ENCODE measurements around the gene PRLR. TPM values are rescaled to one million over a fixed set of nuclear protein-coding genes. Genes with fewer than 3 reads are reported as not detected.

Gene PRLR
- total RNA-seq, 2 donors from 2014 or later = 6.2 to 7.9 TPM

DNA sequence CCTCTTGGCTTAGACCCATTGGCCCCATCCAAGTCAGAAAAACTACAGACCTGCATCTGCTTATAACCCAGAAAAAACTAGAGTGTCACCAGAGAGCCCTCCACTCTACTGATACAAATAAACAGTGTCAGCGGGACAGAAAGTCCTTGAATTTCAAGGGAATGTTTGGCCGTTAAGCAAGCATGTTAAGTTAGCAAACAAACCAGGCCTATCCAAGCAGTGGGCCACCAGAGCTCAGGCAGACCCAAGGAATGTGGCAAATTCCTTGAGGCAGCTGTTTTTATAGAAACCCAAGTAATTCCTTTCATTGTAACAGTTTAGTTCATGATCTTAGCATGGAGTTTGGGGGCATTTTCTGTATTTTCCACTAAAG, 70.9 kb downstream of the PRLR start:
- no peaks in the 10 kb centered on the region for H3K9me3 ChIP-seq
- intact Hi-C loops (cut with DNase I) = no loop called here
- 14 to 27% methylated on average over 2 of the region's 2 CpGs for WGBS, 2 donors
- TF ChIP-seq POLR2A (IDR thresholded peaks at IDR 0.05) (no peak), CTCF (IDR thresholded peaks at IDR 0.05) (no peak)
- H3K4me3 ChIP-seq = no peak overlapping the region
- no peaks in the 10 kb centered on the region for H3K36me3 ChIP-seq (replicated peaks in 1 of 2; ENCODE audit: insufficient read depth in 1 of 2, low read depth in 2 of 2)
- H3K27me3 ChIP-seq = no peaks in the 10 kb centered on the region
- peak overlapping the region in 3 of 4 donors; percentile 35 to 59 (median 57) for H3K27ac ChIP-seq
- ATAC-seq (peak; percentile 93), DNase-seq (peak; percentile 54 to 73 (median 64))
- H3K4me1 ChIP-seq = peaks cover 35% of the 10 kb centered on the region

- Histone ChIP-seq H3K27me3 (no peaks in the 10 kb centered on the region), H3K4me3 (no peak overlapping the region), H3K27ac (peak overlapping the region in 3 of 4 donors; percentile 35 to 59 (median 57)), H3K36me3 (replicated peaks in 1 of 2; ENCODE audit: insufficient read depth in 1 of 2, low read depth in 2 of 2) (no peaks in the 10 kb centered on the region), H3K4me1 (peaks cover 36% of the 10 kb centered on the region), H3K9me3 (no peaks in the 10 kb centered on the region)
- WGBS, 2 donors = 36 to 41% methylated on average over 7 of the region's 7 CpGs
- DNase-seq = no peak
- ATAC-seq = no peak
- no peak for TF ChIP-seq CTCF (IDR thresholded peaks at IDR 0.05)
- TF ChIP-seq POLR2A (IDR thresholded peaks at IDR 0.05) = no peak
- intact Hi-C loops (cut with DNase I) = no loop called here
These were observed 71.5 kb downstream of the PRLR start for GRCh38 chr5:35158622-35159369.

GRCh38 chr5:35158204-35158603, 72.1 kb downstream of the PRLR start:
- Histone ChIP-seq H3K9me3 (no peaks in the 10 kb centered on the region), H3K27me3 (no peaks in the 10 kb centered on the region), H3K27ac (no peak overlapping the region), H3K4me1 (peaks cover 42% of the 10 kb centered on the region), H3K4me3 (no peak overlapping the region), H3K36me3 (replicated peaks in 1 of 2; ENCODE audit: insufficient read depth in 1 of 2, low read depth in 2 of 2) (no peaks in the 10 kb centered on the region)
- no peak for DNase-seq
- intact Hi-C loops (cut with DNase I) = no loop called here
- TF ChIP-seq POLR2A (IDR thresholded peaks at IDR 0.05) = no peak
- TF ChIP-seq CTCF (IDR thresholded peaks at IDR 0.05) = no peak
- WGBS, 2 donors = 77 to 79% methylated on average over 3 of the region's 3 CpGs
- no peak for ATAC-seq

DNA sequence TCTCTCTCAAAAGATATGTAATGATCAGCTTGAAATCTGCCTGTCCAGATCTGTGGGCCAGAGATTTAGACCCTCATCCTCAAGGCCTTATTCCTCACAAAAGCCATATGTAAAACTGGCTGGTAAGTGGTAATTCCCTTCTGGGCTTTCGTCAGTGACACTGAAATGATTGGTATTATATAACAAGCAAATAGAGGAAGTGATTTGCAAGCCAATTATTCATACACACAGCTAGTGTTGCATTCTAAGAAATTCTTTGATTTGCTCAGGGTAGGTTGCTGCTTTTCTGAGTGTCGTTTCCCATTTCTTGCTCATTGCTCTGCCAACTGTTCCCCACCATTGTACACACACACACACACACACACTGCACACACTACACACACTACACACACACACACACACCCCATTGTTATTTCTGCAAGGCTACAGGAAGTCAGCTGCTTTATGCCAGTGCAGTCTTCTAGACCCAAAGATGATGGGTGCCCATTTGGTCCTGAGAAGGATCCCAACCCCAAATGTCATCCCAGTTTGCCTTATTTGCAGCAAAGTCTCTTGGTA, 76.8 kb downstream of the PRLR start:
- DNase-seq = no peak

More for the DNA sequence above, 76.8 kb downstream of the PRLR start:
- H3K27ac ChIP-seq = peak overlapping the region in 1 of 4 donors; percentile 16
- intact Hi-C loops (cut with DNase I) = no loop called here
- ATAC-seq = peak; percentile 65
- H3K27me3 ChIP-seq = no peaks in the 10 kb centered on the region
- H3K36me3 ChIP-seq (replicated peaks in 1 of 2; ENCODE audit: insufficient read depth in 1 of 2, low read depth in 2 of 2) = no peaks in the 10 kb centered on the region
- TF ChIP-seq POLR2A (IDR thresholded peaks at IDR 0.05) = no peak
- TF ChIP-seq CTCF (IDR thresholded peaks at IDR 0.05) = no peak
- peaks cover 14% of the 10 kb centered on the region for H3K4me1 ChIP-seq
- H3K9me3 ChIP-seq = no peaks in the 10 kb centered on the region
- H3K4me3 ChIP-seq = no peak overlapping the region
- WGBS, 2 donors = 25 to 27% methylated on average over 2 of the region's 2 CpGs

Data from body of pancreas (tissue), 4 donors.